GM12878 (cell line): ENCODE results near the gene NLRP10. TPM values are rescaled to one million over a fixed set of nuclear protein-coding genes. Genes with fewer than 3 reads are reported as not detected.

Experiments used
- ATAC-seq: fragments of 200-7000 bp; cut with Tn5 transposase; 3 replicates; pipeline ENCODE4 v1.9.1; 2020; ENCODE audit warnings: mild to moderate bottlenecking, moderate library complexity
- BruUV-seq: library from RNA; stranded (reverse); fragments of 400-500 nt; replicated peaks from 2 replicates; lab custom pipeline; 2021; lab: Mats Ljungman, UMichigan
- CTCF ChIA-PET: fragments of 300-600 bp; sonication (Branson Sonifier 250); formaldehyde crosslinking; extraction: SDS; loops from one replicate; lab custom pipeline; 2021; ENCODE audit warnings: inconsistent platforms; lab: Yijun Ruan, JAX
- POLR2A ChIA-PET: fragments of 350-600 bp; formaldehyde crosslinking; extraction: SDS; loops from one replicate; lab custom pipeline; 2021; ENCODE audit warnings: inconsistent platforms; lab: Charles Lee
- RAD21 ChIA-PET: fragments of 300-600 bp; sonication (Branson Sonifier 250); formaldehyde crosslinking; loops from one replicate; lab custom pipeline; 2023; ENCODE audit warnings: antibody characterized with exemption; ENCODE audit not compliant: unreplicated experiment; lab: Charles Lee
- SMC1A ChIA-PET: fragments of 300-600 bp; sonication (Branson Sonifier 250); formaldehyde crosslinking; loops from one replicate; lab custom pipeline; 2023; ENCODE audit not compliant: unreplicated experiment, uncharacterized antibody; lab: Charles Lee
- DNase-seq: peaks from one replicate; pipeline ENCODE4 v3.0.0-alpha.2; 2011; ENCODE audit warnings: low read depth, low spot score
- FAIRE-seq: peaks from 3 replicates; lab custom pipeline; 2011; peaks lifted over from hg19 to GRCh38; lab: Jason Lieb, UNC
- H2AFZ ChIP-seq: 2 replicates; pipeline ENCODE4 v1.6.0; 2011; ENCODE audit warnings: low read depth, low read length, control low read depth; ENCODE audit not compliant: control insufficient read depth
- H3K27ac ChIP-seq: 2 replicates; pipeline ENCODE4 v1.5.1; 2011; ENCODE audit warnings: control low read depth; ENCODE audit not compliant: control insufficient read depth, insufficient read depth
- H3K27me3 ChIP-seq, 2 experiments: replicated peaks in 1 of 2; 2 replicates each; pipeline versions ENCODE4 v1.6.0 to v1.6.1; 2011; ENCODE audit warnings: low read length in 1 of 2; ENCODE audit not compliant: control insufficient read depth in 2 of 2, insufficient read depth in 2 of 2
- H3K36me3 ChIP-seq, 2 experiments: 2 replicates each; pipeline ENCODE4 v1.5.1; 2011; ENCODE audit warnings: low read length in 1 of 2; ENCODE audit not compliant: control insufficient read depth in 2 of 2, insufficient read depth in 2 of 2
- H3K4me1 ChIP-seq: 2 replicates; pipeline ENCODE4 v1.6.1; 2011; ENCODE audit warnings: mild to moderate bottlenecking, low read length, moderate library complexity, mixed read lengths; ENCODE audit not compliant: control insufficient read depth, insufficient read depth
- H3K4me2 ChIP-seq: 2 replicates; pipeline ENCODE4 v1.6.0; 2011; ENCODE audit warnings: control low read depth; ENCODE audit not compliant: control insufficient read depth, insufficient read depth
- H3K4me3 ChIP-seq: fragments of 200-600 bp; sonication (generic); 2 replicates; pipeline ENCODE4 v1.5.1; 2016
- H3K79me2 ChIP-seq: 2 replicates; pipeline ENCODE4 v1.6.0; 2011; ENCODE audit warnings: low read length; ENCODE audit not compliant: control insufficient read depth, insufficient read depth
- H3K9ac ChIP-seq: 2 replicates; pipeline ENCODE4 v1.8.0; 2011; ENCODE audit warnings: low read length, control low read depth, mixed read lengths; ENCODE audit not compliant: control insufficient read depth, insufficient read depth
- H3K9me3 ChIP-seq: replicated peaks from 3 replicates; pipeline ENCODE4 v1.5.1; 2011; ENCODE audit warnings: mild to moderate bottlenecking, low read length; ENCODE audit not compliant: control insufficient read depth, insufficient read depth
- H4K20me1 ChIP-seq: 2 replicates; pipeline ENCODE4 v1.6.0; 2011; ENCODE audit not compliant: control insufficient read depth, insufficient read depth
- BACH1 ChIP-seq: fragments of 450-650 bp; IDR thresholded peaks from 2 replicates; pipeline ENCODE4 v1.6.1; 2017; ENCODE audit warnings: mild to moderate bottlenecking, borderline replicate concordance
- HDGF ChIP-seq: fragments of 450-650 bp; IDR thresholded peaks from 2 replicates; pipeline ENCODE4 v1.6.1; 2016; ENCODE audit warnings: antibody characterized with exemption
- NBN ChIP-seq: fragments of 450-650 bp; IDR thresholded peaks from 2 replicates; pipeline ENCODE4 v1.6.1; 2016
- NR2F1 ChIP-seq: fragments of 450-650 bp; conservative IDR thresholded peaks from 2 replicates; pipeline ENCODE4 v1.6.1; 2017; ENCODE audit warnings: mild to moderate bottlenecking
- RELB ChIP-seq: fragments of 450-650 bp; IDR thresholded peaks from 2 replicates; pipeline ENCODE4 v1.6.1; 2017; ENCODE audit warnings: low read depth, mild to moderate bottlenecking, moderate library complexity
- SPI1 ChIP-seq: IDR thresholded peaks from 2 replicates; pipeline ENCODE4 v1.6.1; 2011; ENCODE audit warnings: low read depth, mild to moderate bottlenecking, low read length, moderate library complexity, borderline replicate concordance; ENCODE audit not compliant: insufficient read depth
- ZNF207 ChIP-seq: fragments of 450-650 bp; IDR thresholded peaks from 2 replicates; pipeline ENCODE4 v1.6.1; 2014; ENCODE audit warnings: antibody characterized with exemption, mild to moderate bottlenecking, borderline replicate concordance
- ZNF24 ChIP-seq: fragments of 450-650 bp; IDR thresholded peaks from 2 replicates; pipeline ENCODE4 v1.6.1; 2017; ENCODE audit warnings: antibody characterized with exemption, mild to moderate bottlenecking
- WGBS: methylation state at CpG from one replicate; pipeline ENCODE4 v1.1.6; 2016; ENCODE audit warnings: low lambda C conversion rate; ENCODE audit not compliant: insufficient replicate concordance, insufficient coverage; ENCODE audit errors: missing lambda C conversion rate; 5-methylcytosine and 5-hydroxymethylcytosine counted together
- in situ Hi-C: fragments of 300-500 bp; cut with MboI; formaldehyde crosslinking; loops from 9 replicates; pipeline ENCODE4 v1.14.3; 2018; ENCODE audit warnings: mixed read lengths
- intact Hi-C: fragments of 100-400 bp; cut with micrococcal nuclease; formaldehyde crosslinking; loops from one replicate; pipeline ENCODE4 v1.14.2; 2022; ENCODE audit not compliant: unreplicated experiment
- polyA plus RNA-seq, 11 experiments: library from polyadenylated mRNA; depleted of rRNA in 4 of 11; unstranded in 6 of 11; stranded (reverse) in 5 of 11; fragments of >200 nt; fragmentation: Nextera tagmentation in 4 of 11; fragmentation: Illumina TruSeq in 1 of 11; extraction: Ambion mirVana in 4 of 11; extraction: Trizol in 1 of 11; gene quantifications; 1 replicate in 1 of 11; 2 replicates in 10 of 11; pipeline versions ENCODE4 v1.2.1 to v1.2.3, GENCODE V29; 2011 to 2016; ENCODE audit warnings: inconsistent platforms in 2 of 11, missing spikeins in 2 of 11, low read depth in 1 of 11
- total RNA-seq, 4 experiments: library from RNA; depleted of rRNA in 3 of 4; stranded (reverse); fragments of >200 nt in 3 of 4; fragmentation: Illumina TruSeq in 1 of 4; extraction: Trizol in 1 of 4; gene quantifications; 2 replicates each; pipeline versions ENCODE4 v1.2.1 to v1.2.3, GENCODE V29; 2013 to 2021

NLRP10 gene
- total and polyA plus RNA-seq, 10 of the 15 experiments (the other 5 are each of a cell fraction or from before 2014, with no cell fraction given): 0.04 TPM; not detected in 9

- CTCF ChIA-PET: interaction anchor here (1.4 kb wide), 1 partner anchor 33 kb away, joined by 3 read pairs; no protein-coding TSS in a partner anchor
- Histone ChIP-seq H2AFZ (no peak overlapping the region), H3K4me1 (no peaks in the 10 kb centered on the region), H3K9me3 (no peaks in the 10 kb centered on the region), H3K27ac (no peak overlapping the region), H3K4me2 (no peak overlapping the region), H3K36me3 (peaks cover 7 to 16% of the 10 kb centered on the region in 2 experiments; a peak in 3 of 4 replicates), H3K79me2 (no peaks in the 10 kb centered on the region), H3K9ac (no peak overlapping the region), H3K4me3 (no peak overlapping the region), H3K27me3 (no peaks in the 10 kb centered on the region)
- FAIRE-seq: no peak
- SMC1A ChIA-PET: interaction anchor here (1.2 to 1.6 kb wide), 2 partner anchors 9 to 14 kb away, joined by 3 to 7 read pairs; partner anchors contain the start of gene EIF3F
- intact Hi-C loops: no loop called here
- RAD21 ChIA-PET: no interaction called here
- BruUV-seq: no TSS peak
- WGBS: 91% methylated on average over 5 of the region's 5 CpGs
- no peak for DNase-seq
- ATAC-seq: no peak
- no peak for TF ChIP-seq ZNF207
- TF ChIP-seq SPI1: no peak
- no peak for TF ChIP-seq RELB
- no peak for TF ChIP-seq NBN
- TF ChIP-seq NR2F1: no peak
- TF ChIP-seq ZNF24: no peak
- TF ChIP-seq HDGF: no peak
- TF ChIP-seq BACH1: no peak
- TF ChIP-seq, all 136 proteins: peak for 0
- POLR2A ChIA-PET: no interaction called here
- H4K20me1 ChIP-seq: no peaks in the 10 kb centered on the region
- in situ Hi-C loops: no loop called here
These were observed 35.1 kb upstream of the NLRP10 start for GRCh38 chr11:8000390-8000789.
